ENCODE measurements around the gene SRM. TPM values are rescaled to one million over a fixed set of nuclear protein-coding genes. Genes with fewer than 3 reads are reported as not detected.

SRM gene
- total and polyA plus RNA-seq, 2 experiments from 2014 or later, result 48.0 to 104 TPM

GRCh38 chr1:11046625-11047365 lies 13.0 kb downstream of the SRM start, which contains the start of gene MASP2:
MASP2 (minus strand) TSS chr1:11047239; CDS start chr1:11047207, 32 bp downstream.
- Histone ChIP-seq H2AFZ (no peak within 1 kb of the TSS), H3K4me3 (no peak within 1 kb of the TSS), H3K9me2 (ENCODE audit: insufficient read depth) (no peaks in the 10 kb centered on the region), H3K9ac (no peak within 1 kb of the TSS), H3K27me3 (replicated peaks; ENCODE audit: insufficient read depth) (no peaks in the 10 kb centered on the region), H3K4me1 (ENCODE audit: insufficient read depth) (no peaks in the 10 kb centered on the region), H3K36me3 (ENCODE audit: low read depth) (no peaks in the 10 kb centered on the region), H4K20me1 (ENCODE audit: insufficient read depth) (no peaks in the 10 kb centered on the region), H3F3A (ENCODE audit: insufficient read depth) (0 out of 2 replicates have a peak, but pooled peaks cover 7% of the 10 kb centered on the region), H3K27ac (no peak within 1 kb of the TSS), H3K9me3 (ENCODE audit: low read depth) (no peaks in the 10 kb centered on the region), H3K79me2 (ENCODE audit: insufficient read depth) (no peaks in the 10 kb centered on the region), H3K4me2 (ENCODE audit: unreplicated experiment) (no peak within 1 kb of the TSS)
- in situ Hi-C loops (cut with MboI), result no loop called here
- WGBS, 2 experiments (ENCODE audit: low coverage in 1 of 2, low lambda C conversion rate in 2 of 2, missing lambda C conversion rate in 2 of 2), result 86 to 89% methylated on average over 22 to 23 of the region's 28 CpGs
- no peak for DNase-seq
- TF ChIP-seq EZH2phosphoT487 (IDR thresholded peaks at IDR 0.05; ENCODE audit: insufficient read depth, low read depth) (no peak), EZH2 (IDR thresholded peaks at IDR 0.05; ENCODE audit: insufficient read depth, poor library complexity, severe bottlenecking) (no peak)

GRCh38 chr1:11046270-11046566 lies 13.6 kb downstream of the SRM start:
- WGBS, 2 experiments (ENCODE audit: low coverage in 1 of 2, low lambda C conversion rate in 2 of 2, missing lambda C conversion rate in 2 of 2), result 77 to 83% methylated on average over 8 of the region's 8 CpGs

GRCh38 chr1:11045428-11046269 lies 14.2 kb downstream of the SRM start:
- TF ChIP-seq EZH2phosphoT487 (IDR thresholded peaks at IDR 0.05; ENCODE audit: insufficient read depth, low read depth) (no peak), EZH2 (IDR thresholded peaks at IDR 0.05; ENCODE audit: insufficient read depth, poor library complexity, severe bottlenecking) (no peak)
- Histone ChIP-seq H3K9me3 (ENCODE audit: low read depth) (no peaks in the 10 kb centered on the region), H3K4me3 (no peak overlapping the region), H2AFZ (no peak overlapping the region), H3K4me1 (ENCODE audit: insufficient read depth) (no peaks in the 10 kb centered on the region), H3K4me2 (ENCODE audit: unreplicated experiment) (no peak overlapping the region), H3K9me2 (ENCODE audit: insufficient read depth) (no peaks in the 10 kb centered on the region), H3K27ac (no peak overlapping the region), H3K36me3 (ENCODE audit: low read depth) (no peaks in the 10 kb centered on the region), H3F3A (ENCODE audit: insufficient read depth) (no peaks in the 10 kb centered on the region), H4K20me1 (ENCODE audit: insufficient read depth) (no peaks in the 10 kb centered on the region), H3K79me2 (ENCODE audit: insufficient read depth) (no peaks in the 10 kb centered on the region), H3K27me3 (replicated peaks; ENCODE audit: insufficient read depth) (no peaks in the 10 kb centered on the region), H3K9ac (no peak overlapping the region)
- WGBS, 2 experiments (ENCODE audit: low coverage in 1 of 2, low lambda C conversion rate in 2 of 2, missing lambda C conversion rate in 2 of 2), result 36 to 38% methylated on average over 29 to 32 of the region's 32 CpGs
- in situ Hi-C loops (cut with MboI), result no loop called here
- no peak for DNase-seq

More at GRCh38 chr1:11046270-11046566, 13.6 kb downstream of the SRM start:
- Histone ChIP-seq H3K36me3 (ENCODE audit: low read depth) (no peaks in the 10 kb centered on the region), H3K4me3 (no peak overlapping the region), H4K20me1 (ENCODE audit: insufficient read depth) (no peaks in the 10 kb centered on the region), H3K79me2 (ENCODE audit: insufficient read depth) (no peaks in the 10 kb centered on the region), H3K27ac (no peak overlapping the region), H3K4me2 (ENCODE audit: unreplicated experiment) (no peak overlapping the region), H3F3A (ENCODE audit: insufficient read depth) (0 out of 2 replicates have a peak, but pooled peaks cover 3% of the 10 kb centered on the region), H3K9me2 (ENCODE audit: insufficient read depth) (no peaks in the 10 kb centered on the region), H3K9me3 (ENCODE audit: low read depth) (no peaks in the 10 kb centered on the region), H3K27me3 (replicated peaks; ENCODE audit: insufficient read depth) (no peaks in the 10 kb centered on the region), H2AFZ (no peak overlapping the region), H3K9ac (no peak overlapping the region), H3K4me1 (ENCODE audit: insufficient read depth) (no peaks in the 10 kb centered on the region)
- TF ChIP-seq EZH2phosphoT487 (IDR thresholded peaks at IDR 0.05; ENCODE audit: insufficient read depth, low read depth) (no peak), EZH2 (IDR thresholded peaks at IDR 0.05; ENCODE audit: insufficient read depth, poor library complexity, severe bottlenecking) (no peak)
- no peak for DNase-seq
- in situ Hi-C loops (cut with MboI), result no loop called here

GRCh38 chr1:11044849-11045427 lies 14.9 kb downstream of the SRM start:
- H2AFZ ChIP-seq, result no peak overlapping the region
- in situ Hi-C loops (cut with MboI), result no loop called here
- no peaks in the 10 kb centered on the region for H3K36me3 ChIP-seq (ENCODE audit: low read depth)
- no peaks in the 10 kb centered on the region for H3K4me1 ChIP-seq (ENCODE audit: insufficient read depth)
- no peaks in the 10 kb centered on the region for H3K9me3 ChIP-seq (ENCODE audit: low read depth)
- H3K27ac ChIP-seq, result no peak overlapping the region
- no peaks in the 10 kb centered on the region for H3K79me2 ChIP-seq (ENCODE audit: insufficient read depth)
- no peak for TF ChIP-seq EZH2 (IDR thresholded peaks at IDR 0.05; ENCODE audit: insufficient read depth, poor library complexity, severe bottlenecking)
- TF ChIP-seq EZH2phosphoT487 (IDR thresholded peaks at IDR 0.05; ENCODE audit: insufficient read depth, low read depth), result no peak
- WGBS, 2 experiments (ENCODE audit: low coverage in 1 of 2, low lambda C conversion rate in 2 of 2, missing lambda C conversion rate in 2 of 2), result 57 to 66% methylated on average over 15 to 16 of the region's 16 CpGs
- no peaks in the 10 kb centered on the region for H4K20me1 ChIP-seq (ENCODE audit: insufficient read depth)
- no peak overlapping the region for H3K4me2 ChIP-seq (ENCODE audit: unreplicated experiment)
- no peaks in the 10 kb centered on the region for H3F3A ChIP-seq (ENCODE audit: insufficient read depth)
- DNase-seq, result no peak
- H3K9ac ChIP-seq, result no peak overlapping the region
- H3K27me3 ChIP-seq (replicated peaks; ENCODE audit: insufficient read depth), result no peaks in the 10 kb centered on the region
- no peaks in the 10 kb centered on the region for H3K9me2 ChIP-seq (ENCODE audit: insufficient read depth)
- H3K4me3 ChIP-seq, result no peak overlapping the region

All from GM23248 (cell line).